HG03460 (cell line): ENCODE results near the gene CREB3.

ENCODE experiments used
- ATAC-seq: cut with Tn5 transposase; IDR thresholded peaks from one replicate; pipeline ENCODE4 v1.9.1; 2021; ENCODE audit not compliant: unreplicated experiment

The CREB3 gene

GRCh38 chr9:35748242-35748857 lies 15.9 kb downstream of the CREB3 start:
- ATAC-seq, result no peak

GRCh38 chr9:35748858-35749514 lies 16.5 kb downstream of the CREB3 start, which contains the start of the genes GBA2 and RGP1:
GBA2 (minus strand) TSS chr9:35749228; CDS start chr9:35748704, 524 bp downstream.
RGP1 (plus strand) TSS chr9:35749287; CDS start chr9:35749756, 469 bp downstream.
- peak; percentile 76 for ATAC-seq

- peak; percentile 35 for ATAC-seq
Observed at GRCh38 chr9:35749515-35750255, 17.2 kb downstream of the CREB3 start.

GRCh38 chr9:35750256-35750531 lies 17.7 kb downstream of the CREB3 start:
- no peak for ATAC-seq

DNA sequence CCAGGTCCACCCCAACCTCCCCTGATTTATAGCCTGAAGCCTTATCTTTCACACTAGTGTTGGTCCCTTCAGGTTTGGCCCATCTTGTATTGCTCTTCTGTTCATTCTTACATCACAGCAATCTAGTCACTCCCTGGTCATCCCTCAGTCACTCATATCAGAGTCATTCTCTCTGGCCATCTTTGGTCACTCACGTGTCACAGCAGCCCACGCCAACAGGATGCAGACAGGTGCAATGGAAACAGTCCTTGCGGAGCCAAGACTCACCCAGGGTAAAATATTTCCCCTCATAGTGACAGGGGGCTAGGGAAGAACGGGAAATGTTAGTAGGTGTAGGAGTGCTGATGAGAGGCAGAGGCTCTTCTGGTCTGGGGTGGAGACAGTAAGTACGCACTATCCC lies 21.0 kb downstream of the CREB3 start:
- no peak for ATAC-seq

- no peak for ATAC-seq
Observed at GRCh38 chr9:35754264-35754663, 21.8 kb downstream of the CREB3 start, which contains the start of gene MSMP. MSMP (minus strand) TSS chr9:35754276; CDS start chr9:35754129, 147 bp downstream.

- no peak for ATAC-seq
Observed at GRCh38 chr9:35755071-35755470, 22.6 kb downstream of the CREB3 start.

DNA sequence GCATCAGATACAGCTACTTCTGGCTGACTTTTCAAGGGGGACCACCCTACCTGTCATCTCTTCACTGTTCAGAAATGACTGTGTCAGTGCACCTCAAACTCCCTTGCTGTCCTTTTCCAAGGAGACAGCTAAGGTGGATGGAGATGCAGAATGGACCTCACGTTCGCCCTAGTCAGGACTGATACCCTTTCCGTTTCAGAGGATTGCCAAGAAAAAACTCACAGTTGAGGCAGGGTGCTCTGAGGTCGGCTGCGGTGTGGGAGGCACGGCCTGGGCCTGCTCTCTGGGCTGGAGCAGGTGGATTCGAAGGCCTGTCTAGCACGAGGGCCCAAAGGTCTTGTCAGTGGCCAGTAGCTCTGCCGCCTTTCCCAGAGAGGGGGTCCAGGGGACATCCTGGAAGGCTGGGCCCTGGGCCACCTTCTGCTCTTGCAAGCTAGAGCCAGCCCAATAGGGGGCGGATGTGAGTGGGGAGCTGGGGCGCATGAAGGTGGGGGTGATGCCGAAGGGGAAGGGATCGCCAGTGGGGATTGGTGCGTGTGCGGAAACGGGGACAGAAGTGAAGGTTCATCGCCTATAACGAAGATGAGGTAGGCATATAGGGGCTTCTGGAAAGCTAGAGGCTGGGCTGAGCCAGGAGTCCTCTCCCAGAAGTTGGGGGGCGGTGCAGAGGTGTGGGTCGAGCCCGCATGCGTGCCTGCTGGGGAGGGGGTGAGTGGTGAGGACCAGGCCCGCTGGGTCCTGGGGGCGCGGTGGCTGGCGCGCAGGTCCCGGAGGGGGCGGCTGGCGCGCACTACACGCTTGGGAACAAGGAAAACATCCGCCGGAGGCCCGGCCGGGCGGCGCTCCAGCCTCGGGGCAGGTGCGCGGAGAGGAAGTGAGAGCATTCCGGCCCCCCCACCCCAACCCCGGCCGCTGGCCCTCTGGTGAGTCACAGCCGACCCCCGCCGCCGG lies 24.1 kb downstream of the CREB3 start:
- ATAC-seq, result peak; percentile 56

- ATAC-seq, result peak; percentile 56
Observed at GRCh38 chr9:35757226-35757891, 24.9 kb downstream of the CREB3 start.

GRCh38 chr9:35757892-35758275 lies 25.4 kb downstream of the CREB3 start:
- no peak for ATAC-seq

- ATAC-seq, result no peak
Observed at GRCh38 chr9:35758475-35759050, 26.1 kb downstream of the CREB3 start.

DNA sequence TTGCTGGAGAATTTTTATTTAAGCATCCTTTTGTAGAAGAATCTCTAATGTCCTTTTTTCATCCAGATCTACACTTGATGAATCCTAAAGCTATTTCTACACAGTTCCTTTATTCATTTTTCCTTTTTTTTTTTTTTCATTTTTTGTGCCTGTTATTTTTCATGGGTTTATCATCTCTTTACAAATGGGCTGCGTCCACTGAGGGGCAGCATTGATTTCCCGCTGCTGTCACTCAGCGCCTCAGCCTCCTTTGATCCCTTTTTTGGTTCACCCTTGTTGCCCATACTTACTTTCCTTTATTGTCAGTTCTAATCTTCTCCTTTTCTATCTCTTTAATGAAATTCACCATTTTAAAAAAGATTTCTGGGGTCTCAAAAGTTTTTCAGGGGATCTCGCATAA lies 27.3 kb downstream of the CREB3 start:
- ATAC-seq, result no peak

- ATAC-seq, result no peak
Observed at GRCh38 chr9:35760651-35761050, 28.2 kb downstream of the CREB3 start.

DNA sequence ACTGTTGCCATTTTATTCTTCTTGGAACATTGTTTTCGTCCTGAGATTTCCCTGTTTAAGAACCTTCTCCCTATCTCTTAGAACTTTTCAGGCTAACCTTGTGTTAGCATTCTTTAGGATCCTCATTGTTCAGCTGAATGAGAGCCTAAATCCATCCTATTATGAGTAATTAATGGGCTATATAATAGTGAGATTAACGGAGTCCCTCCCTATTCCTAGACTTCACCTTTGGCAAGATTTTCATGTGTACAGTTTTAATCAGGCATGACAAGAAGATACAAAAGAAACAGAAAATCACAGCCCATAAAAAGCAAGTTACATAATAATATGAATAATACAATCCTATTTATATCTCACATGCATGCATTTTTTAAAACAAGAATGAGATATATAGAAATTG lies 30.7 kb downstream of the CREB3 start:
- no peak for ATAC-seq

- ATAC-seq, result no peak
Observed at GRCh38 chr9:35763803-35764202, 31.3 kb downstream of the CREB3 start.

DNA sequence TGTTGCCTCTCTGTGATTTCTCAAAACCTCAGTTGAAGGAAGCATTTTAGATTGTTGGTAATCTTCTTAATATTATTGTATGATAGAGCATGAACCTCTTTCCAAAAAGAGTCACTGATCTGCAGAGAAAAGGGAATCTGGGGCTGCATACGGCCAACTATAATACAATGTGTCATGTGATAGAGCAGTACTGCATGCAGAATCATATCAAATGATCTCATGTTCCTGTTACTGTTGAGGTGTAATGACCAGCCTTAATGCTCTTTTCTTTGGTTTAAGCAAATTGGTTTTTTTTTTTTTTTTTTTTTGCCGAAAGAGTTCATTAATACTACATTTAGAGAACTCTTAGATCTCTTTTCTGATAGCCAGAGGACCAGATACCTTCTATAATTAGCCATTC lies 34.5 kb downstream of the CREB3 start:
- ATAC-seq, result no peak

- ATAC-seq, result no peak
Observed at GRCh38 chr9:35767458-35767857, 35.0 kb downstream of the CREB3 start.

GRCh38 chr9:35769763-35770162 lies 37.3 kb downstream of the CREB3 start:
- ATAC-seq, result no peak

DNA sequence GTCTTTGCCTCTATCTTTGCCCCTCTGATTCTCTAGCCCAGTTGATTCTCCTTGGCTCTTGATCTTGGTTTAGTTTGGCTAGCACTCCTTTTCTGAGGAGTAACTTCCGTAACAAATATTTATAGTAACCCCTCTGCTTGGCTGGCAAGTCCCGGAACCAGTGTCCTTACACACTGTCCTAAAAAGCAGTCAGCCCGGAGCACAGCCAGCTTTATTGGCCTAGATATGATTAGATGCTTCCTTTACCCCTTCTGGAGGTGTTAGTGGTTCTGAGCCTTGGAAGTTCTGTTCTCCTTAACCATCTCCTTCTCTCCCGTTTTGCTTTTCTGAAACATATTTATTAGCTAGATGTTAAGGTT lies 38.6 kb downstream of the CREB3 start:
- ATAC-seq, result no peak

- ATAC-seq, result no peak
Observed at GRCh38 chr9:35771534-35771933, 39.1 kb downstream of the CREB3 start.
